NCI-H460 (cell line): ENCODE measurements around the gene ITIH3. TPM values are rescaled to one million over a fixed set of nuclear protein-coding genes. Genes with fewer than 3 reads are reported as not detected.
A peak's percentile ranks its signal among the peaks of the same experiment; 100 is the strongest.

Experiments
- DNase-seq: peaks from one replicate; pipeline ENCODE4 v3.0.0-alpha.2; 2016; ENCODE audit warnings: low read depth; ENCODE audit errors: extremely low read depth
- total RNA-seq: library from RNA; depleted of rRNA; stranded (reverse); fragments of >200 nt; shearing (Covaris generic); gene quantifications from 2 replicates; pipeline ENCODE4 v1.2.3, GENCODE V29; 2014

Gene ITIH3
- total RNA-seq, 1 experiment from 2014 or later: not detected

DNA sequence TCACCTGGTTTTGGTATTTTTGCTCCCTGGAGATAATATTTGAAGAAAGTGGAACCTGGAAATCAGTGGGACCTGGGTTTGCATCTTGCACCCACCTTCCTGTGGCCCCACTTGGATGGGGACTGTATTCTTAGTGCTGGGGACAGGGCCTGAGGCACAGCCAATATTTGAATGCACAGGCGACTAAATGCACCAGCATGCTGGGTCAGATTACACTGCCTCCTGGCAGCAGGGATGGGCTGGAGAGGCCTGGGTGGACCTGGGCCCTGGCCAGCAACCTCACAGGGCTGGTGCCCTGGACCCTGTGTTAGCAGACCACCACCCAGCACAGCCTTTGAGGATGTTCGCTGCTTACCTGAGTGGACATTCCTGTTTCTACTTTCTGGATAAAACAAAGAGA lies 25.3 kb downstream of the ITIH3 start:
- no peak for DNase-seq

DNA sequence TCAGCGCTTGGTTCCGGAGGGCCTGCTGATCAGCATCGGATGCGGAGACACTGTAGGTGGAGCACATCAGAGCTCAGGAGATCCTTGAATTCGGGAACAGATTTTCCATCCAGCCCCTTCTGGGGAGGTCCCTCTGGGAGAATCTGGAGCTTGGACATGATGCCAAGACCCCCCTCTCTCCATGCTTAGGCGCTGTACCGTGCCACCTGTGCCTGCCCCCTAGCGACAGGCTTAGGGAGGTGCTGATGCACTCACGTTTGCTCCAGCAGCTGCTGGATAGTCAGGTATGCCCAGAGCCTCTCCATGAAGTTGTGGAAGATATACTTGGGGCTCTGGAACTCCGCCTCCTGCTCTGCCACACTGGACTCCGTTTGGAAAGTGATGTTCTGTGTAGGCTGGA lies 26.1 kb downstream of the ITIH3 start:
- DNase-seq: no peak

DNA sequence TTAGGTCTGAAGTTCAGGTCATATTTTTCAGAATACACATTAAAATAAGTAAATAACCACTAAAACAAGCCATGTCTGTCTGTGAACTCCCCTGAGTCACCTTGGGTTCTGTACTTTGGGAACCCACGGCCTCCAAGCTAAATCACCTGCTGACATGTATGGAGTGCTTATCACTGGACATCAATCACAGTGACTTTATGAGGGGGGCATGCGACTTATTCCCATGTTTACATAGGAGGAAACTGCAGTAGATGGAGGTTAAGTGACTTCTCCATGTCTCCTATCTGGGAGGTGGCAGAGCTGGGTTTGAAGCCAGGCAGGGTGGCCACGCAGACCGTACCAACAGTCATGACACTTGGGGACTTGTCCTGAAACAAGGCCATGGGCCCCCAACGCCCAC lies 27.8 kb downstream of the ITIH3 start:
- no peak for DNase-seq

DNA sequence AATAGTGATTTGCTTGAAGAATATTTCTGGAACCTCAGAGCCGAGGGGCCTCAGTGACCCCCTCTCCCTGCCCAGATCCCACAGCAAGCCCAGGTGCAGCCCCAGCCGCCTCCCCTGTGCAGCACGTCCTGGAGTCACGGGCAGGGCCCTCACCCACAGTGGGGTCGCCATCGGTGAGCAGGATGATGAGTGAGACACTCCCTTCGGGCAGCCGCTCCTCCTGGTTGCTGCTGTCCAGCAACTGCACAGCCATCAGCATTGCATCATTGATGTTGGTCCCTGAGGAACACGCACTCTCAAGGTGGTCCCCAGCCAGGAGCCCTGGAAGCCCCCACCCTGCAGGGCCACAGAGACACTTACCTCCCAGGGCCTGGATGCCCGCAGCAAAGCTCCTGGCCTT lies 29.4 kb downstream of the ITIH3 start:
- no peak for DNase-seq

DNA sequence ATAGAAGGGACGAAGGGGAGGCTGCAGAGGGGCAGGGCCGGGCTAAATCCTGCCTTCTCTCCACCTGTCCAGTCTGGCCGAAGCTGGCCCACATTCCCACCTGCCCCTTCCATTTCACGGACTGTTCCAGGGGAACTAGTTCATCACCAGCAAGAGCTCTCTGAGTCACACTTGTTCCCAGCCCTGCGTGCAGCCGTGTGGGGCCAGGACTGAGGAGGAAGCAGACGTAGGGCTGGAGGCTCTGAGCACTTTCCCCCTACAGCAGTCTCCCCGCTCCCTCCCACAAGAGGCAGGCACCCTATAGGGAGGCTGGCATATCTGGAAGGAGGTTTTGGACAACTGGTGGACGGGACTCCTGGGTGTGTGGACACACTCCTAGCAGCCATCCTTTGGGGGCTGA lies 32.8 kb downstream of the ITIH3 start:
- no peak for DNase-seq

DNA sequence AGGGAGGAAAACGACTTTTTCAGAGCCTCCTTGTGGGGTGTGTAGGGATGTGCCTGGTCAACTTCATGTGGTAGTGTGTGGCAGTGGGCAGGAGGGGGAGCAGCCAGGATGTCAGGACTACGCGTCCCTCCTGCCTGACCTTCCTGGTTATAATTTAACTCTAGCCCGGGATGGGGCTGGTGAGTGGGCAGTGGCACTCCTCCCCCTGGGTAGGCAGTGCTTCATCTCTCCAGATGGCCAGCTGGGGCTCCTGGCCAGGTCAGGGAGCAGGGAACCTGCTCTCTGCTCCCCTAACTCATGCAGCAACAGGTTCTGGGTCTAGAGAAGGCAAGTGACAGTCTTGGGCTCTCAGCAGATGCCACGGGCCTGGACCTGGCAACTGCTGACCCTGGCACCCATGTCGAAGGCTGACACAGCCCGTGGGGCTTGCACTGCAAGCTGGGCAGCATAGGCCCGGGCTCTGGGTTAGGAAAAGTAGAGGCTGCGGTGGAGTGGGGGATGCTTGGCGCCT lies 33.3 kb downstream of the ITIH3 start:
- no peak for DNase-seq

DNA sequence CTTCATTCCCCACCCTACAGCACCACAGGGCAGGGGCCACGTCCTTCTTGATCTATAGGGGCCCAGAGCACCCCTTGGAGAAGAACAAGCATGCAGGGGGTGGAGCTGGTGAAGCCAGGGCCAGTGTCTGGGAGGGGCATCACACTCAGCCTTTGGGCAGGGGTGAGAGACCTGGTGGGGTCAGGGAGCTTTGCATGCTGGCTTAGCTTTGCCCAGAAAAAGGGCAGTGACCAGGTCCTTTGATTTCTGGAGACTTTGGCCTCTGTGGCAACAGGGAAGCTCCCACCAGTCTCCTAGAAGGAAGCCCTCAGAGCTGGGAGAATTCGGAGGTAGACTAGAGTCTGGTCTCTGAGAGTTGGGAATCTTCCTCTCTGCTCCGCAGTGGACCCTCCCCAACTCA lies 34.9 kb downstream of the ITIH3 start:
- DNase-seq: no peak

DNA sequence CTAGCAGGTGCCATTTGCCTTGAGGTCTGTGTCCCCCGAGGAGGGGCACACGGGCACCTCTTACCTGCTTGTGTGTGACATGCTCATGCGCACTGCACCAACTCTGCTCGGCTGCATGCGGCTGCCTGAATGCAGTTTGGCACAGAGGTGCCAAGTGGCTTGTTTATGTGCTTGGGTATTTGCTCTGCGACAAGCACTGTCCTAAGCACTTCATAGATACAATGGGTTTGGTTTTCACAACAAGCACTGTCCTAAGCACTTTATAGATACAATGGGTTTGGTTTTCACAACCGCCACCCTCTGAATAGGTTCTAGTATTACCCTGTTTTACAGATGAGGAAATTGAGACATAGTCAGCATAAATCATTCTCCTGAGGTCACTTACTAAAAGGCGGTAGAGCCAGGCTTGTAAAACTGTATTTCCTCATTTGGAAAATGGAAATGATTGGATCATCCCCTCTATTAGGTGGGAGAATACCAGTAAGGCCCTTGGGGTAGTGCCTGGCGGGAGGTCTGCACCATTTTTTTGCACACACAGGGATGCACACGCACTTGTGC lies 35.4 kb downstream of the ITIH3 start:
- no peak for DNase-seq

DNA sequence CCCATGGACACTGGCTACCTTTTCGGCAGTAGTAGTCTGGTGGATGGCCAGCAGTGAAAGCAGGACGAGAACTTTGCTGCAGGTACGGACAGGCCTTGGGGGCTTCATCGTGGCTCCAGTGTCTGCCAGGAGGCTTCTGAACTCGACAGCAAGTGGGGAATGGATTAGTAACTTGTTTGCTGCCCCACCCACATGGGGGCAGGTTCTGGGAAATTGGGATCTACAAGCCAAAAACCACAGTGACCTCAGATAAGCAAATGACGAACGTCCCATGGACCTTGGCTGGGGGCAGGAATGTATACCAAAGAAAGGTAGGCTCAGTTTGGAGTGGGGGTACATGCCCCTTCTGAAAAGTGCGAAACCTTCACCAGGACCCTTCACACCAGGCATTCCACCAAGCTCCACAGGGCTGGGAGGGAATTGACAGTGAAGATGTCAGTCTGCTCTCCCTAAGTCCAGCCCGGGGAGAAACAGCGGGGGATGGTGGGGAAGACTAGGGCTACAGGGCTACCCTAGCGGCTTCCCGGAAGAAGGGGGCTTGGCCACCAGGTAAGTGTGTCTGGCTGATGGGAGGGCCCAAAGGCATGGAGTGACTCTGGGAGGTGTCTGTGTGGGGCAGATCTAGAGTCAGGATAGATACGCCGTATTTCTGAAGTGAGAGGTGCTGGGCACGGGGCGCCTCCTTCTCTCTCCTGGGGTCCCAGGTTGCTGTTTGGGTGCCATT lies 36.1 kb downstream of the ITIH3 start, which contains the start of gene ITIH4:
Gene ITIH4 (minus strand): TSS at position 138 of the 724 bp plus-strand sequence. CDS start 30 bp downstream, at position 108.
- no peak for DNase-seq

DNA sequence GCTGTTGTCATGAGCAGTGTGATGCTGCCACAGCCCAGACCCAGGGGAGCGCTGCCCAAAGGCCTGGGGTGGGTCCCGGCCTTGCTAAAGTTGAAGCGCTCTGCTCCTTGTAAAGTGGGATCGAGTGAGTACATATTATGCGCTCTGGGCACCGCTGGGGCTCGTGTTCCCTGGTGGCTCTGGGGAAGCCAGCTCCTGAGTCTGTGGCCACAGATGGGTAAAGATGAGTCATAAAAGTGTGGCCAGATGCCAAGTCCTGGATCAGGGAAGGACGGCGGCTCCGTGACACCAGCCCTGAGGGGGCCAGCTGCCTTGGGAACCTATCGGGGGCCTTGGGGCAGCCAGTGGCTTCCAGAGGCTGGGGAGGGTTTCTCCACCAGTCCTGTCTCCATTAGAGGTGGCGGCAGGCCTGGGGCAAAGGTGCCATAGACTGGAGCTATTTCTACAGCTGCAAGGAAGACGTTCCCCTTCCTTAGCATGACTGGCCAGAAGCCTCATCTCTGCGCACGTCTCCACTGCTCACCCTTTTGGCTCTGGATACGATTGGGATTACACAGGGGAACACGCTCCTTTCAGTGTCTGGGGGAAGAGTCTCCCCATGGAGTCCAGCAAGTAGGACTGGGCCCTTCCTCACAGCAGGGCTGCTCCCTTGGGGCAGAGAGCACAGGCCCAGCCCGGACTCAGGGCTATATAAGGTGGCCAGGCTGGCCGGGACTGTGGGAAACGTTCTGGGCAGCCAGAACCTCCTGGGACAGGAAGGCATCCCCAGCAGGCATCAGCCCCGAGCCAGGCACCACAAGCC lies 37.1 kb downstream of the ITIH3 start:
- peak; percentile 61 for DNase-seq

DNA sequence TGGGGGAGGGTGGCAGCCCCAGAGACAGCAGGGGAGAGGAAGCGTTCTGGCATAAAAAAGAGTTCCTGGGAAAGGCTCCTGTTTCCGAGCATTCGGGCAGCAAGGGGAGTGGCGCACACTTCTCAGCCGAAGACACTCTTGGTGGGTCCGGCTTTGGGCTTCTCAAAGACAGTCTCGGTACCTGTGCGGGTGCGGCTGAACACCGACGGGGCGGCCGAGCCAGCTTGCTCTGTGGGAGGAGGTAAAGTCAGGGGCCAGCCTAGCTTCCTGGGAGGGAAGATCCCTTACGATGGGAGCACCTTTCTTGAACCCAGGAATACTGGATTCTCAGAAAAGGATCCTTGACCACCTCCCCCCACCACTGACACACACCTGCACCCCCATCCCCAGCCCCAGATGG lies 38.6 kb downstream of the ITIH3 start:
- no peak for DNase-seq

DNA sequence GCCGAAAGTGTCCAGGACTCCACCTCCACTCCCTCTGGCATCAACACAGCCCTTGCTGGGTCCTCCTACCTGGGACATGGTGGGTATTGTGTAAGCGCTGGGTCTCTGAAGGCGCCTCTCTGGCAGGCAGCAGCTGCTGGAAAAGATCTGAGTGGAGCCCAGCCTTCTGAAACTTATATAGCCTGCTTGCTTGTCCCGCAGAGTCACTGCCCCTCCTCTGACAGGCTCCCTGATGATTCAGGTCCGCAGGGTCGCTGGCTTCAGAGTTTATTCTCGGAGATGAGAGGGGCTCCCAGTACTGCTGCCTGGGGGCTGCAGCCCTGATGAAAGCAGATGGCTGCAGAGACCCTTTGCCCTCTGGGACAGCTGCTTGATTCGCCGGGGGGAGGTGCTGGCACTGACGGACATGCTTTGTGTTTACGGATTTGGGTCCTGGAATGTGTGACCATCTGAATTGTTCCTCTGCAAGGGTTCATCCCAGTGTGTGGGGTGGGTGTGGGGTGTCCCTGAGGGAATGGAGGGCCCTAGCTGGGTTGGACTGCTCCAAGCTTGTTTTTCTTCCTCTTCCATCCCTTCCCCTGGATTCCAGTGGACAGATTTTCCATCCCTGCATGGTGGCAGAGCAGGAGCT lies 40.4 kb downstream of the ITIH3 start, which contains the start of gene MUSTN1:
Gene MUSTN1 (minus strand): TSS at position 149 of the 631 bp plus-strand sequence. CDS start 71 bp downstream, at position 78.
- DNase-seq: no peak

DNA sequence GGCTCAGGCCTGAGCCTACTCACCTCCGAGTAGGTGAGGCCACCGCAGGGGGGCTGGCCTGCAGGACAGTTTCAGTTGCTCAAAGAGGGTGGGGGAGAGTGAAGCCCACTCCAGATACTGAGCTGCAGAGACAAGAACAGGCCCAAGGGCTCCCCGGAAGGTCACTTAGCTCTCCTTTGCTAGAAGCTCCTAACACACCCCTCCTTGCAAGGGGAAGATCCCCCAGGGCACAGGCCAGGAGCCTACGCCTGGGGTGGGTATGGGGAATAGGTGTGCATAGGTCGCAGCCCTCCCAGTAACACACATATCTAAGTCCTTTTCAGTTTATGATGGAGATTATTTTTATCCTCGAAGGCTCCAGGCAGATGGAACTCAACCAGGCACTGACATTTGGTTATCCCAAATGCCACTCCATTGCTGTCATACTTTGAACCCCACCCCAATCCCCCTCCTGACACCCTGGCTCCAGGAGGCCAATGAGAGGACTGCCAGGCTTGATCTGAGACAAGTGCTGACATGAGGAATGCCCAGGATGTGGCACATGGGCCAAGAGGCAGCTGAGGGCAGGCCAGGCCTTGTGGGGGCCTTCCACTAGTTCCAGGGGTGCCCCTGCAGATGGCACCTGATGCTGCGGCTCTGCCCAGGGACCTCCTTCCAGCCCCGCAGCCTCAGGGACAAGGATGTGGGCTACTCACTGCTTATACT lies 41.3 kb downstream of the ITIH3 start:
- no peak for DNase-seq

DNA sequence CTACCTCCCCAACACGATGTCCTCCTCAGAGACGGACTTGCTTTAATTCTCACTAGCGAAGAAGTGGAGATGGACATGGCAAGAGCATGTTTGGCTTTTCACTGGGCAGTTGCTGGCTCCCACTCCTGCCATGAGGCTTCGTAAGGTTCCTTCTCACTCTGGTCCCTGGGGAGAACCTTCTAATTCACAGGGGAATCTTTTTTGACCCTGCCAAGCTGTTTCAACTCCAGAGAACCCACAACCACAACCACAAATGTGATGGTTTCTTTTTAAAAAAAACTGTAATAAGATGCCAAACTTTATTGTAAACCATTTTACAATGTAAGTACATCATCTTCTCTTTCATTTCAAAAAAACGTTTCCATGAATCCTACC lies 41.9 kb downstream of the ITIH3 start:
- no peak for DNase-seq

DNA sequence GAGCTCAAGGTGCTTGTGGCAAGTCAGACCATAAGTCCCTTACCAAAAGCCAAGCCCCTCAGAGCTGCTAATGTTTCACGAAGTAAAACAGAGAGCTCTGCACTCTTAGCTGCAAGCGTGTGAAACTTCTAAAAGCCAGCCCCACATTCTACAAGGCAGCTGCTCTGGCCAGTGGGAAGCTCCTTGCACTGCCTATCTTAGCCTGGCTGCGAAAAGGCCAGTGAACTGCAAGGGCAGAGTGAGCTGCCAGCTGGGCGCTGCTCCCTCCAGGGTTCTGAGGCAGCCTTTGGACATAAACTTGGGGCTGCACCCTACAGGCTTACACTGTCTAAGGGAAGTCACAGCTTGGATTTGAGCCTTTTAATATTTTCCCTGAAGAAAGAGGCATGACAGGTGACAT lies 42.4 kb downstream of the ITIH3 start:
- no peak for DNase-seq

DNA sequence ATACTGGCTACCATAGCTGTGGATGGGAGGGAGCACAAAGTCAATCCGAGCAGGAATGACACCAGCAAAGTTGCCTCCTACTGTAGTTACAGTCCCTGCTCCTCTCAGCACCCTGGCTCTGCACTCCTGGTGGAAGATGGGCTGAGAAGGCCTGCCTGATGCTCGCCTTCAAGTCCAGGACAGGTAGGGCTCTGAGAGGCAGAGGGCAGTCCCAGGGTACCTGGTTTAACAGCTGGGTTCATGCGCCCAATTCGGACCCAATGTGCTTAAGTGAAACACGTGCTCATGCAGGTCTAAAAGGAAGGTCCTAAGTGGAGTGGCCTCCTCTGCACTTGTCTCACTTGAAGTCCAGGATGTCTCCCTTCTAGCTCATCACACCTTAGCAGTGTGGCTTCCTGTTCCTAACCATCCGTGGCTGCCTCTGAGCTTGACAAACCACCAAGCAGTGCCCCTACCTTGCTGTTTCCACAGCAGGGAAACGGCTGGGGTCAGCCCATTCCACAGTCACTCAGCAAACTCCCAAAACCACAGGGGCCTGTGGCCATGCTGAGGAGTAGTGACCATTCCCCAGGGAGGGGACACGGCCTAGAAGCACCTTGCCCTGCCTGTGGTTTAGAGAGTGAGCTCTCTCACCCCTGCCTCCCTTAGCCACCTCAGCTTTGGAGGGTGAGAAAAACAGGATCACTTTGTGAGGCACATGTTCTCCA lies 44.1 kb downstream of the ITIH3 start:
- no peak for DNase-seq

DNA sequence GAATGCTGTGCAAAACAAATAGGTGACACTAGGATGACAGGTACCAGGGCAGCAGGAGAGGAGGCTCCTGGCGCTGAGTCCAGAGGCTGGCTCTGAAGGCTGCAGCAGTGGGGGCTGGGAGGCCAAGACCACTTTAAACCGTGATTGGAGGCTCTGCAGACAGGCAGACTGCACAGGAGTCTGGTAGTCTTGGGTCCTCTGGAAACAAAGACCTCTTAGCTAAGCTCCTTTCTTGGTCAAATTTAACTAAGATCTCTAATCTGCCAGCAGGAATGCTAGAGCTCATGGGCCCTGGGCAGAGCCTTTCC lies 44.6 kb downstream of the ITIH3 start:
- DNase-seq: no peak

DNA sequence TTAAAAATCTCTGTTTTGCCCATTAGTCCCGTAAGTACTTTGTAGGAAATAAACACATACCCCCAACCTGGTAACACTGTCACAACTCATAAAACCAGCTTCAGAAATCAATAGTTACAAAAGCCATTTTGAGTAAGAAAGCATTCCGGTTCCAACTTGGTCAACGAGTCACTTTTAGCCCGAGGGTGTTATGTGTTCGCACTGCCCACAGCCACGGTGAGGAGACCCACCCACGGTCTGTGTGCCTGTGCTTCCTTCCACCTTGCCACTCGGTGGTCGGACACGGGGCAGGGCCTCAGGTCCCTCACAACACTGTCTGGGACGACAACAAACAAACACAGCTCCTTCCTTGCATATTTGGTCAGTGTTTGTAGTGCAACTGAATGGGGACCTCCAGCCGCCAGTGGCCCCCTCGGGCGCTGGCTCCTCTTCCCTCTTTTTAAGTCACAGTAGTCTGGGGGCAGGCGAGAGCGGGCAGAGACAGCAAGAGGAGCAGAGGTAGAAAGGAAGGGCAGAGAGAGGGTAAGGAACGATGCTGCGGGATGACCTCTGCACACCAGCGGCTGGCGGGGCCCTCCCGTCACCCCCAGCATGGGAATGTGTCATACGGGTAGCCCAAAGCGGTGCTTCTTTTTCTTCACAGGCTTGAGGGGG lies 45.4 kb downstream of the ITIH3 start:
- no peak for DNase-seq

DNA sequence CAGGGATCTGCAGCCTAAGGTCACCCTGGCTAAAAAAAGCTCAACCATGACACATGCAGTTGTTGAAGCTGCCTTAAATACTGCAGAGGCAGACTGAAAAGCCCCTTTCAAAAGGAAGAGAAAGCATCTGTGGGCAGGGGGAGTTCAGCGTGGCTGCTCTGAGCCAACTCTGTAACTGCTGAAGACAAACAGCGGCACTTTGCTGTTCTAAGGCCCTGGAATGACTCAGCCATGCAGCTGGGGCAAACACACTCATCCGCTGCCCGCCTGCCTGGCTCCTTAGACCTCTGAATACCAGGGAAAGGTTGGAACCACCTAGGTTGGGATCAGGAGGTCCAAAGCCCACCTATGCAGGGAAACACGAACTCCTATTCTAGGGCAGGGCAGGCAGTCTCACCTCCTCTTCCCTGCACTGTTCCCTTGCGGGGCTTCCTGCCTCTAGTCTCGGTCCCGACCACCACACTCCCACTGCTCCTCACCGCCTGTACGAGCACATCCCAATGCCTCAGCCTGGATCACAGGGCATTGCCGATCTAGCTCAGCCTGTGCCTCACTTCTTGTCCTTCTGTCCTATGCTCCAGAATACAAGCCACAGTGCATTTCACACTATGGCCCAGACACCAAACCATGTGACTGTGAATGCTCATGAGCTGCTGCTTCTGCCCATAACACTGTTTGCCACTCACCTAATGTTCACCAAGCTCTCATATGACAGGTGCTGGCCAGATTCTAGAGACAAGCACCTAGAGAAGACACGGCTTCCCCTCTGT lies 46.8 kb downstream of the ITIH3 start:
- DNase-seq: no peak
